GM19397 (cell line): ENCODE measurements around the gene MRPL21.
A peak's percentile ranks its signal among the peaks of the same experiment; 100 is the strongest.
"Not testable (repeated sequence)": the region's sequence is repeated elsewhere in the genome, so short reads cannot be mapped to it uniquely, and the experiment has no call there.

ENCODE experiments used
- ATAC-seq: cut with Tn5 transposase; IDR thresholded peaks from one replicate; pipeline ENCODE4 v1.9.1; 2021; ENCODE audit warnings: mild to moderate bottlenecking, moderate library complexity; ENCODE audit not compliant: unreplicated experiment

The MRPL21 gene

GRCh38 chr11:68913188-68913587, 9.6 kb upstream of the MRPL21 start:
- ATAC-seq = no peak

GRCh38 chr11:68912254-68912653, 8.6 kb upstream of the MRPL21 start:
- no peak for ATAC-seq

- no peak for ATAC-seq
Measured at GRCh38 chr11:68911731-68912130, 8.1 kb upstream of the MRPL21 start.

GRCh38 chr11:68910965-68911364, 7.3 kb upstream of the MRPL21 start:
- ATAC-seq = no peak

- no peak for ATAC-seq
Measured at GRCh38 chr11:68908273-68908672, 4.6 kb upstream of the MRPL21 start.

GRCh38 chr11:68905421-68906360, 2.1 kb upstream of the MRPL21 start:
- ATAC-seq = no peak

- ATAC-seq = peak; percentile 12
Measured at GRCh38 chr11:68904248-68904847, 716 bp upstream of the MRPL21 start.

GRCh38 chr11:68900835-68901381, 2.7 kb downstream of the MRPL21 start:
- no peak for ATAC-seq

- no peak for ATAC-seq
Measured at GRCh38 chr11:68897441-68897840, 6.2 kb downstream of the MRPL21 start.

GRCh38 chr11:68896171-68896959, 7.3 kb downstream of the MRPL21 start:
- ATAC-seq = no peak

GRCh38 chr11:68893282-68893681, 10.3 kb downstream of the MRPL21 start:
- no peak for ATAC-seq

- no peak for ATAC-seq
Measured at GRCh38 chr11:68892576-68892975, 11.1 kb downstream of the MRPL21 start.

- no peak for ATAC-seq
Measured at GRCh38 chr11:68891351-68891948, 12.2 kb downstream of the MRPL21 start.

- no peak for ATAC-seq
Measured at GRCh38 chr11:68890490-68891231, 13.0 kb downstream of the MRPL21 start.

- ATAC-seq = no peak
Measured at GRCh38 chr11:68889948-68890446, 13.6 kb downstream of the MRPL21 start.

- ATAC-seq = not testable (repeated sequence)
Measured at GRCh38 chr11:68884827-68885226, 18.8 kb downstream of the MRPL21 start.

- no peak for ATAC-seq
Measured at GRCh38 chr11:68882391-68882790, 21.2 kb downstream of the MRPL21 start.

- ATAC-seq = no peak
Measured at GRCh38 chr11:68881320-68881719, 22.3 kb downstream of the MRPL21 start.

GRCh38 chr11:68880851-68881250, 22.8 kb downstream of the MRPL21 start:
- ATAC-seq = no peak

GRCh38 chr11:68878022-68878421, 25.6 kb downstream of the MRPL21 start:
- ATAC-seq = no peak
